Measurements from ENCODE around the gene PPP1R1B. TPM values are rescaled to one million over a fixed set of nuclear protein-coding genes. Genes with fewer than 3 reads are reported as not detected.

The PPP1R1B gene
- total RNA-seq, 5 donors from 2014 or later (not counting 1 experiment from before 2014, with no cell fraction given), result 0.12 to 0.35 (median 0.18) TPM; not detected in 1

- Mint-ChIP-seq H3K27ac (no peak overlapping the region), H3K4me3 (peak overlapping the region in 1 of 3 donors; percentile 19), H3K4me1 (peaks cover 20 to 29% (median 26%) of the 10 kb centered on the region in 3 donors), H3K36me3 (peaks cover 25% of the 10 kb centered on the region), H3K9me3 (no peaks in the 10 kb centered on the region), H3K27me3 (peaks cover 5 to 7% of the 10 kb centered on the region in 2 donors)
- ChIA-PET POLR2A (no interaction called here), CTCF (no interaction called here)
- H3K4me3 ChIP-seq (ENCODE audit: control insufficient read depth in 1 of 2, extremely low read depth in 1 of 2, low read length in 1 of 2), result no peak overlapping the region
- H3K36me3 ChIP-seq (ENCODE audit: control insufficient read depth in 2 of 2, extremely low read depth in 1 of 2, insufficient read depth in 1 of 2, low read length in 1 of 2), result peaks cover 13 to 56% of the 10 kb centered on the region in 2 donors
- 100% methylated on average over 2 of the region's 8 CpGs for WGBS (ENCODE audit: insufficient coverage)
- peaks cover 14 to 46% of the 10 kb centered on the region in 2 experiments for H3K4me1 ChIP-seq (ENCODE audit: control insufficient read depth in 1 of 2, extremely low read depth in 1 of 2, insufficient read depth in 2 of 2, low read length in 2 of 2)
- ATAC-seq (replicated peaks in 1 of 4) (no peak), DNase-seq (no peak)
- peaks cover 0 to 14% of the 10 kb centered on the region in 2 experiments for H3K27me3 ChIP-seq (replicated peaks in 1 of 2; ENCODE audit: control insufficient read depth in 2 of 2, extremely low read depth in 1 of 2, insufficient read depth in 2 of 2, low read length in 1 of 2)
- H3K27ac ChIP-seq (ENCODE audit: low read length), result no peak overlapping the region
- H3K9me3 ChIP-seq, result no peaks in the 10 kb centered on the region
Measured at GRCh38 chr17:39661744-39662541, 35.2 kb downstream of the PPP1R1B start.

GRCh38 chr17:39662551-39663339, 36.0 kb downstream of the PPP1R1B start:
- Mint-ChIP-seq H3K27ac (no peak overlapping the region), H3K4me3 (no peak overlapping the region), H3K36me3 (peaks cover 23% of the 10 kb centered on the region), H3K4me1 (peaks cover 21 to 29% (median 26%) of the 10 kb centered on the region in 3 donors), H3K9me3 (no peaks in the 10 kb centered on the region), H3K27me3 (peaks cover 7 to 8% of the 10 kb centered on the region in 2 donors)
- Histone ChIP-seq H3K27me3 (replicated peaks in 1 of 2; ENCODE audit: control insufficient read depth in 2 of 2, extremely low read depth in 1 of 2, insufficient read depth in 2 of 2, low read length in 1 of 2) (peaks cover 0 to 22% of the 10 kb centered on the region in 2 experiments), H3K4me3 (ENCODE audit: control insufficient read depth in 1 of 2, extremely low read depth in 1 of 2, low read length in 1 of 2) (no peak overlapping the region), H3K4me1 (ENCODE audit: control insufficient read depth in 1 of 2, extremely low read depth in 1 of 2, insufficient read depth in 2 of 2, low read length in 2 of 2) (peaks cover 13 to 50% of the 10 kb centered on the region in 2 experiments), H3K9me3 (no peaks in the 10 kb centered on the region), H3K36me3 (ENCODE audit: control insufficient read depth in 2 of 2, extremely low read depth in 1 of 2, insufficient read depth in 1 of 2, low read length in 1 of 2) (peaks cover 13 to 51% of the 10 kb centered on the region in 2 donors), H3K27ac (ENCODE audit: low read length) (no peak overlapping the region)
- POLR2A ChIA-PET, result no interaction called here
- no peak for ATAC-seq (replicated peaks in 1 of 4)
- 92% methylated on average over 19 of the region's 22 CpGs for WGBS (ENCODE audit: insufficient coverage)
- no peak for DNase-seq
- CTCF ChIA-PET, result no interaction called here

- POLR2A ChIA-PET, result interaction anchor here in 1 of 2 donors (0.7 kb wide), 1 partner anchor 42 kb away, joined by 3 read pairs; no protein-coding TSS in a partner anchor
- Mint-ChIP-seq H3K27ac (no peak overlapping the region), H3K4me1 (peaks cover 15 to 25% (median 22%) of the 10 kb centered on the region in 3 donors)
Measured at GRCh38 chr17:39663340-39663687, 36.6 kb downstream of the PPP1R1B start.

GRCh38 chr17:39663688-39664580, 37.2 kb downstream of the PPP1R1B start:
- H3K9me3 Mint-ChIP-seq, result no peaks in the 10 kb centered on the region
- peaks cover 13 to 40% of the 10 kb centered on the region in 2 donors for H3K36me3 ChIP-seq (ENCODE audit: control insufficient read depth in 2 of 2, extremely low read depth in 1 of 2, insufficient read depth in 1 of 2, low read length in 1 of 2)
- no peak for DNase-seq
- ChIA-PET POLR2A (interaction anchor here in 1 of 2 donors (0.7 kb wide), 1 partner anchor 42 kb away, joined by 3 read pairs; no protein-coding TSS in a partner anchor), CTCF (no interaction called here)
- H3K27me3 Mint-ChIP-seq, result peaks cover 12% of the 10 kb centered on the region in 2 donors
- peak overlapping the region in 1 of 2 donors; percentile 74 for H3K27ac Mint-ChIP-seq
- H3K9me3 ChIP-seq, result no peaks in the 10 kb centered on the region
- no peak overlapping the region for H3K27ac ChIP-seq (ENCODE audit: low read length)
- no peak for ATAC-seq (replicated peaks in 1 of 4)
- WGBS (ENCODE audit: insufficient coverage), result 83% methylated on average over 13 of the region's 17 CpGs
- no peak overlapping the region for H3K4me3 Mint-ChIP-seq
- no peak overlapping the region for H3K4me3 ChIP-seq (ENCODE audit: control insufficient read depth in 1 of 2, extremely low read depth in 1 of 2, low read length in 1 of 2)
- peaks cover 0 to 31% of the 10 kb centered on the region in 2 experiments for H3K27me3 ChIP-seq (replicated peaks in 1 of 2; ENCODE audit: control insufficient read depth in 2 of 2, extremely low read depth in 1 of 2, insufficient read depth in 2 of 2, low read length in 1 of 2)
- peaks cover 16 to 25% (median 24%) of the 10 kb centered on the region in 3 donors for H3K4me1 Mint-ChIP-seq
- H3K36me3 Mint-ChIP-seq, result peaks cover 19% of the 10 kb centered on the region
- peaks cover 10 to 48% of the 10 kb centered on the region in 2 experiments for H3K4me1 ChIP-seq (ENCODE audit: control insufficient read depth in 1 of 2, extremely low read depth in 1 of 2, insufficient read depth in 2 of 2, low read length in 2 of 2)

More at GRCh38 chr17:39663340-39663687, 36.6 kb downstream of the PPP1R1B start:
- WGBS (ENCODE audit: insufficient coverage), result no CpG with 5 or more reads among the region's 4 CpGs
- Histone ChIP-seq H3K4me3 (ENCODE audit: control insufficient read depth in 1 of 2, extremely low read depth in 1 of 2, low read length in 1 of 2) (no peak overlapping the region), H3K9me3 (no peaks in the 10 kb centered on the region), H3K4me1 (ENCODE audit: control insufficient read depth in 1 of 2, extremely low read depth in 1 of 2, insufficient read depth in 2 of 2, low read length in 2 of 2) (peaks cover 13 to 48% of the 10 kb centered on the region in 2 experiments), H3K27me3 (replicated peaks in 1 of 2; ENCODE audit: control insufficient read depth in 2 of 2, extremely low read depth in 1 of 2, insufficient read depth in 2 of 2, low read length in 1 of 2) (peaks cover 0 to 26% of the 10 kb centered on the region in 2 experiments), H3K27ac (ENCODE audit: low read length) (no peak overlapping the region), H3K36me3 (ENCODE audit: control insufficient read depth in 2 of 2, extremely low read depth in 1 of 2, insufficient read depth in 1 of 2, low read length in 1 of 2) (peaks cover 13 to 45% of the 10 kb centered on the region in 2 donors)
- Mint-ChIP-seq H3K36me3 (peaks cover 19% of the 10 kb centered on the region), H3K4me3 (no peak overlapping the region), H3K27me3 (peaks cover 7 to 8% of the 10 kb centered on the region in 2 donors), H3K9me3 (no peaks in the 10 kb centered on the region)
- DNase-seq (no peak), ATAC-seq (replicated peaks in 1 of 4) (no peak)
- CTCF ChIA-PET, result no interaction called here

- peaks cover 12 to 16% of the 10 kb centered on the region in 2 donors for H3K27me3 Mint-ChIP-seq
- 82% methylated on average over 6 of the region's 15 CpGs for WGBS (ENCODE audit: insufficient coverage)
- Histone ChIP-seq H3K4me3 (ENCODE audit: control insufficient read depth in 1 of 2, extremely low read depth in 1 of 2, low read length in 1 of 2) (no peak within 1 kb of the TSS), H3K9me3 (no peaks in the 10 kb centered on the region), H3K27ac (ENCODE audit: low read length) (no peak within 1 kb of the TSS), H3K36me3 (ENCODE audit: control insufficient read depth in 2 of 2, extremely low read depth in 1 of 2, insufficient read depth in 1 of 2, low read length in 1 of 2) (peaks cover 9 to 31% of the 10 kb centered on the region in 2 donors), H3K27me3 (replicated peaks in 1 of 2; ENCODE audit: control insufficient read depth in 2 of 2, extremely low read depth in 1 of 2, insufficient read depth in 2 of 2, low read length in 1 of 2) (peaks cover 0 to 41% of the 10 kb centered on the region in 2 experiments), H3K4me1 (ENCODE audit: control insufficient read depth in 1 of 2, extremely low read depth in 1 of 2, insufficient read depth in 2 of 2, low read length in 2 of 2) (peaks cover 6 to 48% of the 10 kb centered on the region in 2 experiments)
- peaks cover 10 to 19% (median 16%) of the 10 kb centered on the region in 3 donors for H3K4me1 Mint-ChIP-seq
- peak within 1 kb of the TSS in 1 of 3 donors; percentile 59 for H3K4me3 Mint-ChIP-seq
- peaks cover 15% of the 10 kb centered on the region for H3K36me3 Mint-ChIP-seq
- CTCF ChIA-PET, result interaction anchor here in 1 of 2 donors (1.0 kb wide), 1 partner anchor 23 kb away, joined by 3 read pairs; the partner anchor contains the start of gene PGAP3
- POLR2A ChIA-PET, result no interaction called here
- no peak for ATAC-seq (replicated peaks in 1 of 4)
- H3K9me3 Mint-ChIP-seq, result no peaks in the 10 kb centered on the region
- peak within 1 kb of the TSS in 1 of 2 donors; percentile 19 for H3K27ac Mint-ChIP-seq
- no peak for DNase-seq
Measured at GRCh38 chr17:39664581-39665561, 38.1 kb downstream of the PPP1R1B start, which contains the start of gene TCAP. TSS of gene TCAP (plus strand) at chr17:39665349. CDS start at chr17:39665360, 11 bp downstream.
